ENCODE measurements around the gene AIPL1.

GRCh38 chr17:6456321-6456720 lies 21.4 kb upstream of the AIPL1 start:
- no peak for TF ChIP-seq CTCF (IDR thresholded peaks at IDR 0.05; ENCODE audit: extremely low read depth in 1 of 2, insufficient read depth in 1 of 2, low read depth in 1 of 2, low read length in 2 of 2)
- TF ChIP-seq EZH2 (IDR thresholded peaks at IDR 0.05; ENCODE audit: borderline replicate concordance, low read depth, low read length, severe bottlenecking) = no peak
- TF ChIP-seq JUN (IDR thresholded peaks at IDR 0.05; ENCODE audit: borderline replicate concordance, insufficient read depth, insufficient read length, low read depth) = no peak

Measured in endothelial cell of umbilical vein (primary cell).